HepG2 (cell line): ENCODE data around the gene NOC2L. TPM values are rescaled to one million over a fixed set of nuclear protein-coding genes. Genes with fewer than 3 reads are reported as not detected.

Source experiments
- ARNT2 ChIP-seq: sonication (generic); formaldehyde crosslinking; IDR thresholded peaks from 2 replicates; pipeline ENCODE4 v1.8.0; 2022; ENCODE audit warnings: mild to moderate bottlenecking, low read depth, missing genetic modification reagents, moderate library complexity
- ATF7 ChIP-seq, 2 experiments: fragments of 450-650 bp in 1 of 2; sonication (generic) in 1 of 2; formaldehyde crosslinking in 1 of 2; IDR thresholded peaks; 2 replicates each; pipeline versions ENCODE4 v1.4.0 to v1.6.1; 2016 to 2020; ENCODE audit warnings: antibody characterized with exemption in 1 of 2, mild to moderate bottlenecking in 1 of 2, missing genetic modification reagents in 1 of 2
- HNRNPK ChIP-seq: fragments of 200-400 bp; formaldehyde crosslinking; IDR thresholded peaks from 2 replicates; pipeline ENCODE4 v1.6.1; 2018; ENCODE audit warnings: low read length, low read depth, moderate library complexity, mild to moderate bottlenecking; ENCODE audit not compliant: poor library complexity, severe bottlenecking
- MNT ChIP-seq: fragments of 450-650 bp; IDR thresholded peaks from 2 replicates; pipeline ENCODE4 v1.6.1; 2016
- MZF1 ChIP-seq: sonication (generic); formaldehyde crosslinking; IDR thresholded peaks from 2 replicates; pipeline ENCODE4 v1.8.1; 2023; ENCODE audit warnings: mild to moderate bottlenecking, missing genetic modification reagents, borderline replicate concordance
- SCMH1 ChIP-seq: sonication (generic); formaldehyde crosslinking; IDR thresholded peaks from 2 replicates; pipeline ENCODE4 v1.9.0; 2021; ENCODE audit warnings: missing genetic modification reagents, mild to moderate bottlenecking, borderline replicate concordance
- TCF7 ChIP-seq: sonication (generic); IDR thresholded peaks from 2 replicates; pipeline ENCODE4 v1.6.1; 2016; ENCODE audit warnings: antibody characterized with exemption, low read depth
- ZNF589 ChIP-seq: sonication (generic); formaldehyde crosslinking; conservative IDR thresholded peaks from 2 replicates; pipeline ENCODE4 v1.8.0; 2022; ENCODE audit warnings: mild to moderate bottlenecking, moderate library complexity, missing genetic modification reagents
- ZNF780A ChIP-seq: sonication (generic); formaldehyde crosslinking; IDR thresholded peaks from 2 replicates; pipeline ENCODE4 v1.8.0; 2022; ENCODE audit warnings: mild to moderate bottlenecking, missing genetic modification reagents, moderate library complexity
- ZXDC ChIP-seq: sonication (generic); formaldehyde crosslinking; IDR thresholded peaks from 2 replicates; pipeline ENCODE4 v1.5.0; 2020; ENCODE audit warnings: mild to moderate bottlenecking, missing genetic modification reagents
- polyA plus RNA-seq, 8 experiments: library from polyadenylated mRNA; depleted of rRNA in 3 of 8; stranded (reverse) in 7 of 8; unstranded in 1 of 8; fragments of >200 nt; fragmentation: Illumina TruSeq in 4 of 8; extraction: Trizol in 4 of 8; gene quantifications; 2 replicates each; pipeline versions ENCODE4 v1.2.1 to v1.2.3, GENCODE V29; 2011 to 2016; ENCODE audit warnings: low read depth in 4 of 8, missing spikeins in 1 of 8, mixed read lengths in 1 of 8; ENCODE audit not compliant: insufficient read depth in 1 of 8
- total RNA-seq, 5 experiments: library from RNA; depleted of rRNA; stranded (reverse); fragments of >200 nt; fragmentation: Illumina TruSeq; extraction: Trizol; gene quantifications; 2 replicates each; pipeline ENCODE4 v1.2.3, GENCODE V29; 2016; ENCODE audit warnings: low read depth in 1 of 5
- TF ChIP-seq, protein P1 (sequence below): sonication (generic); formaldehyde crosslinking; IDR thresholded peaks from 2 replicates; pipeline ENCODE4 v1.9.0; 2021; ENCODE audit warnings: missing genetic modification reagents, borderline replicate concordance

Gene NOC2L
- total and polyA plus RNA-seq, 2 of the 13 experiments (the other 11 are each of a cell fraction or from before 2014, with no cell fraction given) = 32.0 to 103 TPM

- TF ChIP-seq, protein P1, sequence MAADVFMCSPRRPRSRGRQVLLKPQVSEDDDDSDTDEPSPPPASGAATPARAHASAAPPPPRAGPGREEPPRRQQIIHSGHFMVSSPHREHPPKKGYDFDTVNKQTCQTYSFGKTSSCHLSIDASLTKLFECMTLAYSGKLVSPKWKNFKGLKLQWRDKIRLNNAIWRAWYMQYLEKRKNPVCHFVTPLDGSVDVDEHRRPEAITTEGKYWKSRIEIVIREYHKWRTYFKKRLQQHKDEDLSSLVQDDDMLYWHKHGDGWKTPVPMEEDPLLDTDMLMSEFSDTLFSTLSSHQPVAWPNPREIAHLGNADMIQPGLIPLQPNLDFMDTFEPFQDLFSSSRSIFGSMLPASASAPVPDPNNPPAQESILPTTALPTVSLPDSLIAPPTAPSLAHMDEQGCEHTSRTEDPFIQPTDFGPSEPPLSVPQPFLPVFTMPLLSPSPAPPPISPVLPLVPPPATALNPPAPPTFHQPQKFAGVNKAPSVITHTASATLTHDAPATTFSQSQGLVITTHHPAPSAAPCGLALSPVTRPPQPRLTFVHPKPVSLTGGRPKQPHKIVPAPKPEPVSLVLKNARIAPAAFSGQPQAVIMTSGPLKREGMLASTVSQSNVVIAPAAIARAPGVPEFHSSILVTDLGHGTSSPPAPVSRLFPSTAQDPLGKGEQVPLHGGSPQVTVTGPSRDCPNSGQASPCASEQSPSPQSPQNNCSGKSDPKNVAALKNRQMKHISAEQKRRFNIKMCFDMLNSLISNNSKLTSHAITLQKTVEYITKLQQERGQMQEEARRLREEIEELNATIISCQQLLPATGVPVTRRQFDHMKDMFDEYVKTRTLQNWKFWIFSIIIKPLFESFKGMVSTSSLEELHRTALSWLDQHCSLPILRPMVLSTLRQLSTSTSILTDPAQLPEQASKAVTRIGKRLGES (CRISPR knock-in tag) = no peak
- TF ChIP-seq ZXDC (CRISPR knock-in tag) (no peak), MNT (no peak), SCMH1 (no peak), ZNF589 (CRISPR knock-in tag) (no peak), MZF1 (no peak), ZNF780A (CRISPR knock-in tag) (no peak), TCF7 (no peak), HNRNPK (no peak), ARNT2 (CRISPR knock-in tag) (no peak), ATF7 (IDR thresholded peaks at IDR 0.05) (no peak), ATF7 (CRISPR knock-in tag; IDR thresholded peaks at IDR 0.05) (no peak)
- TF ChIP-seq, all 625 proteins: peak for 0
Observed at GRCh38 chr1:914891-915280, 44.2 kb downstream of the NOC2L start (continued).
